ENCODE data around the gene PNPLA6.

Gene PNPLA6

DNA sequence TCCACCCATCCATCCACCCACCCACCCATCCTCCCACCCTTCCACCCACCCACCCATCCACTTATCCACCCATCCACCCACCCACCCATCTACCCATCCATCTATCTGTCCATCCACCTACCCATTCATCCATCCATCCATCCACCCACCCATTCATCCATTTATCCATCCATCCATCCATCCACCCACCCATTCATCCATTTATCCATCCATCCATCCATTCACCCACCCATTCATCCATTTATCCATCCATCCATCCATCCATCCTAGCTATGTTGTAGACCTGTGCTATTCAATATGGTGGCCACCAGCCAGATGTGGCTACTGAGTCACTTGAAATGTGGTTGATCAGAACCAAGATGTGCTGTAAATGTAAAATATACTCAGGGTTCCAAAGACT is 65.2 kb downstream of the PNPLA6 start:
- no peak for DNase-seq (ENCODE audit: low read depth)

DNA sequence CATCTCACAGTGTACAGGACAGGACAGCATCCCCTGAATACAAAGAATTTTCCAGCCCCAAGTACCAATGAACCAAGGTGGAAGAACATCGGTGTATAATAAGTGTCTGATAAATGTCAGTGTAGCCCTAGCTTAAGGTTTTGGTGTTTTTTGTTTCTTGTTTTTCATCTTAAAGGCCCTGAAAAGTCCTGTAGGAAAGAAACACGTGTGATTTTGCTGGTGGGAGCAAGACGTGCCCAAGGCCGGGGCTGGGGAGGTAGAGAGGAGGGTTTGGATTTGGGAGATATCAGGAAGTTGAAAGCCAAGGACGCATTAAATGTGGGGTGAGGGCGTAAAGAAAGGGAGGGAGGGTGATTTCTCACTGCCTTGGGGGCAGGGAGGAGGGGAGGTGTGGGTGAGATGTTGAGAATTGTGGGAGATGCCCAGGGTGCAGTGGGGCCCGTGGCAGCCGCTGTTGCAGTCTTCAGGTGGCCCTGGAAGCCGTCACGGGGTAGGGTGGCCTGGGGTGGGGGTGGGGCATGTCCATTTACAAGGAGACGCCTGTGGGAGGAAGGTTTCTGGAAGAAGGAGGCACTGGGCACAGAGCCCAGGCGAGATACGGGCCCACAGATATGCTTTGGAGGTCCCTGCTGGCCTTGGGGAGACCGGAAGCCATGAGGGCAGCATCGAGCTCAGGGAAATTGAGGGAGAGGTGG is 66.9 kb downstream of the PNPLA6 start:
- DNase-seq (ENCODE audit: low read depth) = no peak

DNA sequence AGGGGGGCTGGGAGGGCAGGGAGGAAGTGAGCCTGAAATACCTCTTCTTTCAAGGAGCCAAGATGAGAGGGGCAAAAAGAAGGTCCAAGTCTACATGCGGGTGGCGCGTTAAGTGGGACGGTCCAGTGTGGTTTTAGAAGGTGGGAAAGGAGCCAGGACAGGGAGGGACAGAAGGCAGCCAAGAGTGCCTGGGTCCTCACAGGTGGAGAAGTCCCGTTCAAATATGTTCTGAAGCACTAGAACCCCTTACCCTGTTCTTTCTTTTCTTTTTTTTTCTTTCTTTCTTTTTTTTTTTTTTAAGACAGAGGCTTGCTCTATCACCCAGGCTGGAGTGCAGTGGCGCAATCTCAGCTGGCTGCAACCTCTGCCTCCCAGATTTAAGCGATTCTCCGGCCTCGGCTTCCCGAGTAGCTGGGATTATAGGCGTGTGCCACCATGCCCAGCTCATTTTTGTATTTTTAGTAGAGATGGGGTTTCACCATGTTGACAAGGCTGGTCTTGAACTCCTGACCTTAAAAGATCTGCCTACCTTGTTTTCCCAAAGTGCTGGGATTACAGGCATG is 67.5 kb downstream of the PNPLA6 start:
- no peak for DNase-seq (ENCODE audit: low read depth)

DNA sequence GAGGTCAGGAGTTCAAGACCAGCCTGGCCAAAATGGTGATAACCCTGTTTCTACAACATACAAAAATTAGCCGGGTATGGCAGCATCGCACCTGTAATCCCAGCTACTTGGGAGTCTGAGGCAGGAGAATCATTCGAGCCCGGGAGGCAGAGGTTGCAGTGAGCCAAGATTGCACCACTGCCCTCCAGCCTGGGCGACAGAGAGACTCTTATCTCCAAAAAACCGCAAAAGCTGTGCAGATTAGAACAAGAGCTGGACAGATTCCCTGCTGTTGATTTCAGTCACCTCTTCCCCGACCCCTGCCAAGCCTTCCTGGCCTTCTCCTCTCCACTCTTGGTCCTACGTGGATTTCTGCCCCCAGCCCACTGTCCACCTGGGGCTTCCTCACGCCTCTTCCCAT is 68.4 kb downstream of the PNPLA6 start:
- no peak for DNase-seq (ENCODE audit: low read depth)

DNA sequence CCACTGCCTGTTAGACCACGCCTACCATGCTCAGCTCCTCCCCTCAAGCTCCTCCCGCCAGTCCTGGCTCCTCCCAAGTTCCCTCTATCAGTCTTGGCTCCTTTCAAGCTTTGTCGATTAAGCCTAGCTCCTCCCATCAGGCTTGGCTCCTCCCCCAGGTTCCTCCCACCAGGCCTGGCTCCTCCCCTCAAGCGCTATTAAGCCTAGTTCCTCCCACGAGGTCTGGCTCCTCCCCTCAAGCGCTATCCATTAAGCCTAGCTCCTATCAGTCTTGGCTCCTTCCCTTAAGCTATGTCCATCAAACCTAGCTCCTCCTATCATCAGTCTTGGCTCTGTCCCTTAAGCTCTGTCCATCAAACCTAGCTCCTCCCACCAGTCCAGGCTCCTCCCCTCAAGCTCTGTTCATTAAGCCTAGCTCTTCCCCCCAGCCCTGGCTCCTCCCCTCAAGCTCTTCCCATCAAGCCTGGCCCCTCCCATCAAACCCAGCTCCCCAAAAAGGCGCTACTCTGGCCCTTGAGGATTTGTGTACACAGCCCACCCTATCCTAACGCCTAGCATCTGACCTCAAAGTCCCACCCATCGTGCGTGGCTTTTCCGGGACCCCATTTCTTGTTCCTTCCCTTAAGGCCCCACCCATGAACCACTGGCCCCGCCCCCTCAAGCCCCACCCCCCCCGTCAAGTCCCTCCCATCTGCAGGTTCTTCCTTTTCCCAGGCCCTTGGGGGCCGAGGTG is 70.1 kb downstream of the PNPLA6 start:
- no peak for DNase-seq (ENCODE audit: low read depth)

DNA sequence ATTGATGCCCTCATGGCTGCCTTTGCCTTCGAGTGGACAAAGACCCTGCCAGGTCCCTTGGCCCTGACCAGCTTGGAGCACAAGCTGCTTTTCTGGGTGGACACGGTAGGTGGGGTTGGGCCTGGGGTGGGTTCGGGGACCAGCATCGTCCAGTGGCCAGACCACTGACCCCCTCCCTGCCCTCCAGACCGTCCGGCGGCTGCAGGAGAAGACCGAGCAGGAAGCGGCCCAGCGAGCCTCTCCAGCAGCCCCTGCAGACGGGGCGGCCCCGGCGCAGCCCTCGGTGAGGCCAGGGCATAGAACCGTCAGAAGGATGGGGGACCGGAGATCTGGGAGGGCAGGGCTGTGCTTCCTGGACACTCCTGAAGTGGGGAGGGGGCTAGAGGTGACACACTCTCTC is 70.8 kb downstream of the PNPLA6 start:
- no peak for DNase-seq (ENCODE audit: low read depth)

DNA sequence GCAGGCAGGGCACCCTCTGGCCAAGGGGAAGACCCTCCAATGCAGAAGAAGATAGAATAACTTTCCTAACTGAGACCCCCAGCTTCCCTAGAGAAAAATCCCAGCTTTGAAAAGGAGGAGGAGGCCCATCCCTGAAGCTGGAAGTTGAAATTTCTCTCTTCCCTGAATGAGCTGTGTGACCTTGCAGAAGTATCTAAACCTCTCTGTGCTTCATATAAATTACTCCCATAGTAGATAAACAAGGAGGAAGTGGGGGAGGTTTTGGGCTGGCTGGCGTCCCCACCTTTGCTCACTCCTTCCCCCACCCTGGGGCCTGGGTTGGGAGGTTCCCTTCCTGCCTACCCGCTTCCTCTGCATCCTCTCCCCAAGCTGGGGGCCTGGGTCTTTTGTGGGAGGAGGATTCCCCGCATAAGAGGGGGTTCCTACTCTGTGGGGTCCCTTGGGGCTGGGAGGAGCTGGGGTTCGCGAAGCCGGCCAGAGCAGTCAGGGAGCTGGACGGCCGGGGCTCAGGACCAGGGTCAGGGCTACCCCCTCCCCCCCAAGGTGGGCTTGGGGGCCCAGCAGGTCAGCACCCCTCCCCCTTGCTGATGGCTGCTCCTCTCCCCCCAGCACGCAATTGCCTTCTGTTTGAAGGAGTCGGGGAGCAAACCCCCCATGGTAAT is 71.8 kb downstream of the PNPLA6 start:
- DNase-seq (ENCODE audit: low read depth) = no peak

DNA sequence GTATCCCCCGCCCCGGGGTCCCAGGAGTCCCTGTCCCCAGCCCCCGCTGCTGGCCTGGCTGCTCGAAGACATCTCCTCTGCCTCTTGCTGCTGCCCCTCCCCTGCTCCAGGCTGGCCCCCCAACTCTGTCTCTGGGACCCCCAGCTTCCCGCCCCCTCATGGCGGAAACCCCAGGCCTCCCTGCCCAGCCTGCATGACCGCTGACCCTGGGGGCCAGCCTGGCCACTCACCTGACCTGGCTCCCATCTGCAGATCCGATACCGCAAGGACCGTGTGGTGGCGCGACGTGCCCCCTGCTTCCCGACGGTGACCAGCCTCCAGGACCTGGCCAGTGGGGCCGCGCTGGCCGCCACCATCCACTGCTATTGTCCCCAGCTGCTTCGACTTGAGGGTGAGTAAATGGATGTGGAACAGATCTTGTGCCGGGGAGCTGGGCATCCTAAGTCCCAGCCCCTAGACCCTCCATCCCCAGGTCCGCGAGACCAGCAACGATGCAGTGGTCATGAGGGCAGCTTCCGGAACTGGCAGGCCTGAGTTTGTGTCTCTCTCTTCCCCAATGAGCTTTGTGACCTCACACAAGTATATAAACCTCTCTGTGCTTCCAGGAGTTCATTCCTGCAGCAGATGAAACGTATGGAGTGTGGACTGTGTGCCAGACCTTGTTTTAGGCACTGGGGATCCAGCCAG is 72.5 kb downstream of the PNPLA6 start:
- DNase-seq (ENCODE audit: low read depth) = no peak

DNA sequence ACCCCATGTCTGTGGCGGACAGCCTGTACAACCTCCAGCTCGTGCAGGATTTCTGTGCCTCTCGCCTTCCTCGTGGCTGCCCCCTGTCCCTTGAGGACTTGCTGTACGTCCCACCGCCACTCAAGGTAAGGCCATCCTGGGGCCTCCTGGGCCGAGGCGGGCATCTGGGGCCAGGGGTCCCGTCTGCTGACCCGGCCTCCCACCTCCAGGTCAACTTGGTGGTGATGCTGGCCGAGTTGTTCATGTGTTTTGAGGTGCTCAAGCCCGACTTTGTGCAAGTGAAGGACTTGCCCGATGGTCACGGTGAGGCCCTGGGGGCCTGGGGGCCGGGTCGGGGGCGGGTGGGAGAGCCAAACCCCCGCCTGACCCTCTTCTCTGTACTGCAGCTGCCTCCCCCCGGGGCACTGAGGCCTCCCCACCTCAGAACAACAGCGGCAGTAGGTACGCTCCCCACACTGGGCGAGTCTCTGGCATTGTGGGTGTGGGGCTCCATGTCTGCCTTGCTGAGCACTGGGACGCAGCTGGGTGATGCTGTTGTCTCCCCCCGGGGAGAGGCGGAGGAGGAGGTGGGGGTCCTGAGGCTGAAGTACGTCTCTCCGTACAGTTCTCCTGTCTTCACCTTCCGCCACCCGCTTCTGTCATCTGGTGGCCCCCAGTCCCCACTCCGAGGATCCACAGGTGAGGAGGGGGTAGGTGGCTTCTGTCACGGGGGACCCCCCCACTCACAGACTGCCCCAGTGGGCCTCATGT is 75.1 kb downstream of the PNPLA6 start:
- no peak for DNase-seq (ENCODE audit: low read depth)
